ENCODE data around the gene NUDCD3. TPM values are rescaled to one million over a fixed set of nuclear protein-coding genes. Genes with fewer than 3 reads are reported as not detected.

NUDCD3 gene
- total and polyA plus RNA-seq, 7 experiments from 2014 or later = 51.5 to 117 (median 84.4) TPM

- peaks cover 9 to 74% (median 11%) of the 10 kb centered on the region in 3 experiments for H3K36me3 ChIP-seq (ENCODE audit: control insufficient read depth in 2 of 3, insufficient read depth in 3 of 3, low read length in 3 of 3)
- Mint-ChIP-seq H3K36me3 (peaks cover 5 to 36% (median 12%) of the 10 kb centered on the region in 5 donors), H3K27me3 (no peaks in the 10 kb centered on the region), H3K4me3 (no peak overlapping the region), H3K4me1 (peaks cover 3 to 27% (median 11%) of the 10 kb centered on the region in 7 donors), H3K9me3 (no peaks in the 10 kb centered on the region), H3K27ac (peak overlapping the region in 2 of 9 donors; percentile 71 to 76)
- intact Hi-C loops (cut with micrococcal nuclease) = no loop called here
- DNase-seq (no peak), ATAC-seq (no peak)
- H3K4me3 ChIP-seq (ENCODE audit: low read length) = no peak overlapping the region
- H3K4me1 ChIP-seq (ENCODE audit: control insufficient read depth in 2 of 2, insufficient read depth in 2 of 2, low read length in 2 of 2) = no peaks in the 10 kb centered on the region
- no peaks in the 10 kb centered on the region for H3K9me3 ChIP-seq (ENCODE audit: control insufficient read depth in 2 of 3, low read length in 3 of 3)
- CTCF ChIA-PET = no interaction called here
- no peaks in the 10 kb centered on the region for H3K27me3 ChIP-seq (ENCODE audit: control insufficient read depth in 2 of 2, insufficient read depth in 2 of 2, low read length in 2 of 2)
- POLR2A ChIA-PET = no interaction called here
- no peak overlapping the region for H3K27ac ChIP-seq (ENCODE audit: low read depth, low read length)
These were observed 86.7 kb downstream of the NUDCD3 start for GRCh38 chr7:44403775-44404174.

GRCh38 chr7:44403176-44403759 lies 87.2 kb downstream of the NUDCD3 start:
- H3K27me3 Mint-ChIP-seq = no peaks in the 10 kb centered on the region
- peaks cover 13 to 79% (median 13%) of the 10 kb centered on the region in 3 experiments for H3K36me3 ChIP-seq (ENCODE audit: control insufficient read depth in 2 of 3, insufficient read depth in 3 of 3, low read length in 3 of 3)
- ATAC-seq (no peak), DNase-seq (no peak)
- H3K36me3 Mint-ChIP-seq = peaks cover 5 to 40% (median 15%) of the 10 kb centered on the region in 5 donors
- H3K4me1 Mint-ChIP-seq = peaks cover 3 to 27% (median 9%) of the 10 kb centered on the region in 7 donors
- H3K4me1 ChIP-seq (ENCODE audit: control insufficient read depth in 2 of 2, insufficient read depth in 2 of 2, low read length in 2 of 2) = no peaks in the 10 kb centered on the region
- no peak overlapping the region for H3K4me3 Mint-ChIP-seq
- intact Hi-C loops (cut with micrococcal nuclease) = no loop called here
- no peaks in the 10 kb centered on the region for H3K27me3 ChIP-seq (ENCODE audit: control insufficient read depth in 2 of 2, insufficient read depth in 2 of 2, low read length in 2 of 2)
- H3K9me3 Mint-ChIP-seq = no peaks in the 10 kb centered on the region
- peak overlapping the region in 2 of 9 donors; percentile 1 to 11 for H3K27ac Mint-ChIP-seq
- no peaks in the 10 kb centered on the region for H3K9me3 ChIP-seq (ENCODE audit: control insufficient read depth in 2 of 3, low read length in 3 of 3)
- ChIA-PET CTCF (no interaction called here), POLR2A (no interaction called here)
- H3K27ac ChIP-seq (ENCODE audit: low read depth, low read length) = no peak overlapping the region
- H3K4me3 ChIP-seq (ENCODE audit: low read length) = no peak overlapping the region

GRCh38 chr7:44402401-44403060 lies 87.9 kb downstream of the NUDCD3 start:
- Histone ChIP-seq H3K27ac (ENCODE audit: low read depth, low read length) (no peak overlapping the region), H3K4me1 (ENCODE audit: control insufficient read depth in 2 of 2, insufficient read depth in 2 of 2, low read length in 2 of 2) (no peaks in the 10 kb centered on the region), H3K36me3 (ENCODE audit: control insufficient read depth in 2 of 3, insufficient read depth in 3 of 3, low read length in 3 of 3) (peaks cover 13 to 86% (median 17%) of the 10 kb centered on the region in 3 experiments), H3K9me3 (ENCODE audit: control insufficient read depth in 2 of 3, low read length in 3 of 3) (no peaks in the 10 kb centered on the region), H3K27me3 (ENCODE audit: control insufficient read depth in 2 of 2, insufficient read depth in 2 of 2, low read length in 2 of 2) (no peaks in the 10 kb centered on the region), H3K4me3 (ENCODE audit: low read length) (no peak overlapping the region)
- H3K27ac Mint-ChIP-seq = peak overlapping the region in 3 of 9 donors; percentile 1 to 12 (median 11)
- no peaks in the 10 kb centered on the region for H3K27me3 Mint-ChIP-seq
- intact Hi-C loops (cut with micrococcal nuclease) = no loop called here
- ATAC-seq = no peak
- H3K4me1 Mint-ChIP-seq = peaks cover under 1 to 27% (median 8%) of the 10 kb centered on the region in 7 donors
- H3K36me3 Mint-ChIP-seq = peaks cover 5 to 43% (median 19%) of the 10 kb centered on the region in 5 donors
- no peak overlapping the region for H3K4me3 Mint-ChIP-seq
- no peak for DNase-seq
- peaks cover 0 to 1% (median 0%) of the 10 kb centered on the region in 11 donors for H3K9me3 Mint-ChIP-seq
- ChIA-PET POLR2A (no interaction called here), CTCF (no interaction called here)

GRCh38 chr7:44401692-44402091 lies 88.8 kb downstream of the NUDCD3 start:
- Histone ChIP-seq H3K27ac (ENCODE audit: low read depth, low read length) (no peak overlapping the region), H3K9me3 (ENCODE audit: control insufficient read depth in 2 of 3, low read length in 3 of 3) (no peaks in the 10 kb centered on the region), H3K27me3 (ENCODE audit: control insufficient read depth in 2 of 2, insufficient read depth in 2 of 2, low read length in 2 of 2) (no peaks in the 10 kb centered on the region), H3K4me1 (ENCODE audit: control insufficient read depth in 2 of 2, insufficient read depth in 2 of 2, low read length in 2 of 2) (no peaks in the 10 kb centered on the region), H3K4me3 (ENCODE audit: low read length) (no peak overlapping the region), H3K36me3 (ENCODE audit: control insufficient read depth in 2 of 3, insufficient read depth in 3 of 3, low read length in 3 of 3) (peaks cover 13 to 82% (median 17%) of the 10 kb centered on the region in 3 experiments)
- H3K27ac Mint-ChIP-seq = peak overlapping the region in 1 of 9 donors; percentile 25
- intact Hi-C loops (cut with micrococcal nuclease) = no loop called here
- ChIA-PET CTCF (no interaction called here), POLR2A (no interaction called here)
- ATAC-seq = no peak
- no peaks in the 10 kb centered on the region for H3K27me3 Mint-ChIP-seq
- peaks cover 5 to 43% (median 19%) of the 10 kb centered on the region in 5 donors for H3K36me3 Mint-ChIP-seq
- DNase-seq = no peak
- H3K4me3 Mint-ChIP-seq = no peak overlapping the region
- peaks cover 0 to 25% (median 7%) of the 10 kb centered on the region in 7 donors for H3K4me1 Mint-ChIP-seq
- H3K9me3 Mint-ChIP-seq = peaks cover 0 to 1% (median 0%) of the 10 kb centered on the region in 11 donors

- Mint-ChIP-seq H3K4me1 (peaks cover 0 to 20% (median 4%) of the 10 kb centered on the region in 7 donors), H3K9me3 (peaks cover 0 to 4% (median 0%) of the 10 kb centered on the region in 11 donors), H3K27me3 (no peaks in the 10 kb centered on the region), H3K27ac (peak overlapping the region in 1 of 9 donors; percentile 69), H3K36me3 (peaks cover 5 to 37% (median 22%) of the 10 kb centered on the region in 5 donors), H3K4me3 (no peak overlapping the region)
- H3K27ac ChIP-seq (ENCODE audit: low read depth, low read length) = no peak overlapping the region
- H3K36me3 ChIP-seq (ENCODE audit: control insufficient read depth in 2 of 3, insufficient read depth in 3 of 3, low read length in 3 of 3) = peaks cover 13 to 79% (median 22%) of the 10 kb centered on the region in 3 experiments
- H3K9me3 ChIP-seq (ENCODE audit: control insufficient read depth in 2 of 3, low read length in 3 of 3) = no peaks in the 10 kb centered on the region
- DNase-seq (no peak), ATAC-seq (no peak)
- H3K4me1 ChIP-seq (ENCODE audit: control insufficient read depth in 2 of 2, insufficient read depth in 2 of 2, low read length in 2 of 2) = no peaks in the 10 kb centered on the region
- H3K27me3 ChIP-seq (ENCODE audit: control insufficient read depth in 2 of 2, insufficient read depth in 2 of 2, low read length in 2 of 2) = no peaks in the 10 kb centered on the region
- intact Hi-C loops (cut with micrococcal nuclease) = no loop called here
- ChIA-PET POLR2A (no interaction called here), CTCF (no interaction called here)
- no peak overlapping the region for H3K4me3 ChIP-seq (ENCODE audit: low read length)
These were observed 90.4 kb downstream of the NUDCD3 start for GRCh38 chr7:44400033-44400511.

DNA sequence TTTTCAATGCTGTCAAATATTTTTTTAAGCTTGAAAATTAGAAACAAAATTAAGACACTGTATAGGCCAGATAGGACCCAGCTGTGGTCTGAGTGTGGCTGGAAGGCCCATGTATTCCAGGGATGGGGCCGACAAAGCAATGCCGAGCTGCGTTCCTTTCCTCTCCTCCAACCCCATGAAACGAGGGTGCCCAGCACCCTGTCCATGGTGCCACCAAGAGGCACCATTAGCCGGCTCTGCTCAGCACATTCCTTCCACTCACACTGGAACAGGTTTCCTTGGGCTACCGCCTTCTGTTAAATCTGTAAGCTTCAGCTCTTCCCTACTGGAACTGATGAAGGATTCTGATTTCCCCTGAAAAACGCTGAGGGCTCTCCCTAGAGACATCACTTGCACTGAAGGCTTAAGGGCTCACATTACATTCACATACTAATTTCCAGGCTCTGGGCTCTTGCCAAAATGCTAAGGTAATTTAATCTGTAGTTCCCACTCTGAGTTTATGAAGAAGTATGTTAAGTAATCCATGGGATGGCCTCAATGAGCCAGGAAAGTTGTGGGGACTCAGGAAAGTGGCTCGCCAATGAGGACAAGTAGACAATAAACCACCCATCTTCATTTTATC lies 91.4 kb downstream of the NUDCD3 start:
- ChIA-PET CTCF (no interaction called here), POLR2A (no interaction called here)
- no peak overlapping the region for H3K27ac ChIP-seq (ENCODE audit: low read depth, low read length)
- DNase-seq (no peak), ATAC-seq (no peak)
- no peak overlapping the region for H3K4me3 ChIP-seq (ENCODE audit: low read length)
- Mint-ChIP-seq H3K9me3 (peaks cover 0 to 4% (median 0%) of the 10 kb centered on the region in 11 donors), H3K4me3 (no peak overlapping the region), H3K27ac (peak overlapping the region in 3 of 9 donors; percentile 51 to 67 (median 57)), H3K27me3 (no peaks in the 10 kb centered on the region), H3K36me3 (peaks cover 5 to 33% (median 20%) of the 10 kb centered on the region in 5 donors), H3K4me1 (peaks cover 0 to 20% (median 4%) of the 10 kb centered on the region in 7 donors)
- intact Hi-C loops (cut with micrococcal nuclease) = no loop called here
- H3K27me3 ChIP-seq (ENCODE audit: control insufficient read depth in 2 of 2, insufficient read depth in 2 of 2, low read length in 2 of 2) = no peaks in the 10 kb centered on the region
- no peaks in the 10 kb centered on the region for H3K4me1 ChIP-seq (ENCODE audit: control insufficient read depth in 2 of 2, insufficient read depth in 2 of 2, low read length in 2 of 2)
- H3K9me3 ChIP-seq (ENCODE audit: control insufficient read depth in 2 of 3, low read length in 3 of 3) = no peaks in the 10 kb centered on the region
- peaks cover 13 to 76% (median 19%) of the 10 kb centered on the region in 3 experiments for H3K36me3 ChIP-seq (ENCODE audit: control insufficient read depth in 2 of 3, insufficient read depth in 3 of 3, low read length in 3 of 3)

Data from naive thymus-derived CD4-positive, alpha-beta T cell (primary cell).